H1 (cell line): ENCODE results near the gene ZGLP1.

ENCODE experiments used
- CEBPB ChIP-seq: IDR thresholded peaks from 2 replicates; pipeline ENCODE4 v1.6.1; 2012; ENCODE audit warnings: low read depth, low read length
- RFX5 ChIP-seq: IDR thresholded peaks from 2 replicates; pipeline ENCODE4 v1.6.1; 2011; ENCODE audit warnings: low read depth, low read length, improper control_type of control experiment, borderline replicate concordance
- SIN3A ChIP-seq, 2 experiments: IDR thresholded peaks in 1 of 2; conservative IDR thresholded peaks in 1 of 2; 2 replicates each; pipeline ENCODE4 v1.6.1; 2011 to 2012; ENCODE audit warnings: low read length in 2 of 2, improper control_type of control experiment in 1 of 2, low read depth in 1 of 2, mild to moderate bottlenecking in 1 of 2

GRCh38 chr19:10256551-10256950 is 53.1 kb downstream of the ZGLP1 start:
- no peak for TF ChIP-seq CEBPB
- TF ChIP-seq SIN3A (conservative IDR thresholded peaks at IDR 0.05 in 1 of 2, IDR thresholded peaks at IDR 0.05 in 1 of 2; ENCODE audit: low read depth in 1 of 2, low read length in 2 of 2): no peak
- no peak for TF ChIP-seq RFX5
